HG02798 (cell line): ENCODE measurements around the gene NSFL1C.

Source experiments
- ATAC-seq: cut with Tn5 transposase; IDR thresholded peaks from one replicate; pipeline ENCODE4 v1.9.1; 2021; ENCODE audit warnings: mild to moderate bottlenecking; ENCODE audit not compliant: unreplicated experiment, poor library complexity

The NSFL1C gene

GRCh38 chr20:1396264-1396663 lies 70.4 kb downstream of the NSFL1C start:
- no peak for ATAC-seq

DNA sequence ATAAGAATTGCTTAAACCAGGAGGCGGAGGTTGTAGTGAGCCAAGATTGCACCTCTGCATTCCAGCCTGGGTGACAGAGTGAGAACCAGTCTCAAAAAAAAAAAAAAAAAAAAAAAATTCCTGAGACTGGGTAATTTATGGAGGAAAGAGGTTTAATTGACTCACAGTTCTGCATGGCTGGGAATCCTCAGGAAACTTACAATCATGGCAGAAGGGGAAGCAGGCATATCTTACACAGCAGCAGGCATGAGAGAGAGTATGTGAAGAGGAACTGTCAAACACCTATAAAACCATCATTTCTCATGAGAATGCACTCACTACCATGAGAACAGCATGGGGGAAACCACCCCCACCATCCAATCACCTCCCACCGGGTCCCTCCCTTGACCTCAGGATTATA lies 72.0 kb downstream of the NSFL1C start:
- ATAC-seq, result no peak

GRCh38 chr20:1393507-1393882 lies 73.2 kb downstream of the NSFL1C start:
- ATAC-seq, result no peak

DNA sequence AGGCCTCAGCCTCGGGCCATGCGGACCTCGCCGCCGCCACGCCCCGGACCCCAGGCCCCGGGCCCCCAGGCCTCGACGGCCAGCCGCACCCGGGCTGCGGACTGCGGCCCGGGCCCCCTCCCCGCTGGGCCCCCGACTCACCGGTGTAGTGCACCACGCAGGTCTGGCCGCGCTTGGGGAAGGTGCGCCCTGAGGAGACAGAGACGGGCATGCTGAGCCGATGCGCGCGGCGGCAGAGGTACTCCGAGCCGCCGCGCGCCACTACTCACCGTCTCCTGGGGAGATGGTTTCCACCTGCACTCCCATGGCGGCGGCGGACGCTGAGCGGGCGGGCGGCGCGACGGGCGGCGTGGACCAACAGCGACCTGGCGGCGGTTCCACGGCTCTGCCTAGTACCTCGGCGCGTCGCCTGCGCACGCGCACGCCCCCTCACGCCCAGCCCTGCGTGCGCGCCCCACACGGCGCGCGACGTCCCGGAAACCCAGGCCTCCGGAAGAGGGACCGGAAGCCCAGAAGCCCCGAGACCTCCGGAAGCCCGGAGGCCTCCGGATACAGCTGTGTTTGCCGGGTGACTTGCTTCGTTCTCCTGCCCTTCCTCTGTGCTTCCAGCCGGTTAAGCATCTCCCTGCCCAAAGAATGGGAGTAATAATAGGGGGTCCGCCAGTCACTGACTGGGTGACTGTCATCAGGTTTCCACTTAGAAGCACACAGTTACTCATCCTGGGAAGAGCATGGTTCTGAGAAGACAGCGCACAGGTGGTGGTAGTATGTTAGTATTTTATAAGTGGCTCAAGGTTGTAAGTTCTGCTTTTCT lies 73.7 kb downstream of the NSFL1C start, which contains the start of gene FKBP1A:
Gene FKBP1A, minus strand, starts transcription at position 362 of the 814 bp plus-strand sequence. Its CDS starts 56 bp downstream, at position 306.
- peak; percentile 95 for ATAC-seq

DNA sequence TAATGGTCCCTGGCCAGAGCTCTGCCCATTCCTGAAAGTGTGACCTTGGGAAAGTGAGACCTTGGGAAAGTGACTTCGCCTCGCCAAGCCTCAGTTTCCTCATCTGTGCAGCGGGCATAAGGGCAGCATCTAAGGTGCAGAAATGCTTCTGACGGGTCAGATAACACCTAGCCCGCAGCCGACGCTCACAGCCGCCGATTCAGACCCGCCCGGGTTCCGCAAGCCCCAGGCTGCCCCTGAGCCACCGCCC lies 74.3 kb downstream of the NSFL1C start:
- ATAC-seq, result peak; percentile 17
